ENCODE measurements around the gene TMEM167B. TPM values are rescaled to one million over a fixed set of nuclear protein-coding genes. Genes with fewer than 3 reads are reported as not detected.

Gene TMEM167B
- total and polyA plus RNA-seq, 9 donors = 18.2 to 58.0 (median 41.9) TPM

DNA sequence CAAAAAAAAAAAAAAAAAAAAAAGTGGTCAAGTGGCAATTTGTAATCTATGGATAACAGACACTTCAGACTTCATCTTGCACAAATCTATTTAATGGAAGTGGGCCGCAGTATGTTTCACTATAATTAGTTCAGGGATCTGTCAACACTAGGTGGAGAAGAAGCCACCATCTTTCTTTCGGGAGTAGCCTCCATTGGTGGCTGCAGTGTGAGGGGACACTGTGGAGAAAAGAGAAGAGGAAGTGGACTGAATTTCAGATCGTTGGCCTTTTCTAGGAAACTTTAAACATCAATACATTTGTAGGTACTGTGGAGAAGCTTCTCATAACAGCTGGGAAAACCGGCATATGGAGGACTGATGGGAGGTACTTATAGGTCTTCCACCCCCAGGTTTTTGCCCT lies 15.3 kb downstream of the TMEM167B start:
- H3K27ac ChIP-seq = no peak overlapping the region
- no peaks in the 10 kb centered on the region for H3K9me3 ChIP-seq
- no peaks in the 10 kb centered on the region for H3K4me1 ChIP-seq (ENCODE audit: insufficient read depth)
- no peak for DNase-seq
- intact Hi-C loops (cut with DNase I) = no loop called here
- H3K27me3 ChIP-seq = no peaks in the 10 kb centered on the region
- H3K36me3 ChIP-seq = no peaks in the 10 kb centered on the region
- 76 to 87% (median 85%) methylated on average over 4 of the region's 4 CpGs for WGBS, 3 donors
- no peak overlapping the region for H3K4me3 ChIP-seq
- TF ChIP-seq, protein P1, sequence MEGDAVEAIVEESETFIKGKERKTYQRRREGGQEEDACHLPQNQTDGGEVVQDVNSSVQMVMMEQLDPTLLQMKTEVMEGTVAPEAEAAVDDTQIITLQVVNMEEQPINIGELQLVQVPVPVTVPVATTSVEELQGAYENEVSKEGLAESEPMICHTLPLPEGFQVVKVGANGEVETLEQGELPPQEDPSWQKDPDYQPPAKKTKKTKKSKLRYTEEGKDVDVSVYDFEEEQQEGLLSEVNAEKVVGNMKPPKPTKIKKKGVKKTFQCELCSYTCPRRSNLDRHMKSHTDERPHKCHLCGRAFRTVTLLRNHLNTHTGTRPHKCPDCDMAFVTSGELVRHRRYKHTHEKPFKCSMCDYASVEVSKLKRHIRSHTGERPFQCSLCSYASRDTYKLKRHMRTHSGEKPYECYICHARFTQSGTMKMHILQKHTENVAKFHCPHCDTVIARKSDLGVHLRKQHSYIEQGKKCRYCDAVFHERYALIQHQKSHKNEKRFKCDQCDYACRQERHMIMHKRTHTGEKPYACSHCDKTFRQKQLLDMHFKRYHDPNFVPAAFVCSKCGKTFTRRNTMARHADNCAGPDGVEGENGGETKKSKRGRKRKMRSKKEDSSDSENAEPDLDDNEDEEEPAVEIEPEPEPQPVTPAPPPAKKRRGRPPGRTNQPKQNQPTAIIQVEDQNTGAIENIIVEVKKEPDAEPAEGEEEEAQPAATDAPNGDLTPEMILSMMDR (IDR thresholded peaks at IDR 0.05) = no peak
- TF ChIP-seq POLR2A (IDR thresholded peaks at IDR 0.05) = no peak
- TF ChIP-seq EP300 (IDR thresholded peaks at IDR 0.05) = no peak

DNA sequence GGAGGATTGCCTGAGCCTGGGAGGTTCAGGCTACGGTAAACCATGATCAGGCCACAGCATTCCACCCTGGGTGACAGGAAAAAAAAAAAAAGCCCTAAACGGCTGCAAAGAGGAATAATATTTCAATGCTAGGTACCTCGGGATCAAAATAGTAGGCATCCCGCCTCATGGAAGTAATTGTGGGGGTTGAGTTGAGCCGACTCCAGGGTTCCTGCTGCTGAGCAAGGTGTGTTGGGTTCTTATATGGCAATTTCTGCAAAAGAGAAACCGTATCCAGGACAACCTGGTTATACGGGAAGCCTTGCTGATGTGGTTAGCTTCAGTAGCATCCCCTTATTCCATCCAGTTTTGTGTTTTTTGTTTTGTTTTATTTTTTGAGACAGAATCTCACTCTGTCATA lies 17.2 kb downstream of the TMEM167B start:
- Histone ChIP-seq H3K4me3 (no peak overlapping the region), H3K36me3 (no peaks in the 10 kb centered on the region), H3K9me3 (no peaks in the 10 kb centered on the region), H3K27ac (no peak overlapping the region), H3K4me1 (ENCODE audit: insufficient read depth) (peaks cover 3% of the 10 kb centered on the region), H3K27me3 (no peaks in the 10 kb centered on the region)
- WGBS, 3 donors = 70 to 79% (median 75%) methylated on average over 7 of the region's 7 CpGs
- no peak for DNase-seq
- intact Hi-C loops (cut with DNase I) = no loop called here
- TF ChIP-seq, protein P1 (IDR thresholded peaks at IDR 0.05) = no peak

GRCh38 chr1:109109906-109110305 lies 19.3 kb downstream of the TMEM167B start:
- whole genome bisulfite sequencing, 3 donors = 52 to 67% (median 55%) methylated on average over 3 of the region's 3 CpGs
- no peaks in the 10 kb centered on the region for H3K27me3 ChIP-seq
- intact Hi-C loops (cut with DNase I) = loop anchor here in 2 of 4 donors (10.0 kb wide), 3 partner anchors 85 to 155 kb away; partner anchors contain the start of gene CLCC1 (in 1 of the 2)

DNA sequence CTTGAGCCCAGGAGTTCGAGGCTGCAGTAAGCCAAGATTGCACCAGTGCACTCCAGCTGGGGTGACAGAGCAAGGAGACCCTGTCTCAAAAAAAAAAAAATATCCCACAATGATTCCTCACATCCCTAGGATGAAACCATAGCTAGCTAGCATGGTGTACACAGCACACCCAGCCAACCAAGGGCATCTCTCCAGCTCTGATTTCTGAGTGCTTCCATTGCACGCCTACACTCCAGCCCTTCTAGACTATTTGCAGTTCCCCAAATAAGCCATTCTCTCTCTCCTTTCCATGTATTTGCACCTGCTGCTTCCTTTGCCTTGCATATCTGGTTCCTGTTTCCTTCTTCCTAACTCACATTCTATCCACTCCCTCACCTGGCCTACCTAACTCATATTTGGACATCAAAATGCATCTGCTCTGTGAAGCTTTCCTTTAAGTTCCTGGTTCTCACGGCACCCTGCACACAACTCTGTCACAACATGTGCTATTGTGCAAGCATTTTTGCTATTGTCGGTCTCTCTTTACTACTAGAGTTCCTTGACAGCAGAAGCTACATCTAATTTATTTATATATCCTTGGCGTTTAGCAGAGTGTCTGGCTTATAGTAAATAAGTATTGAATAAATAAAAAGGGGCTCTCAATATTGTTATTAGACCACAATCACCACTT lies 21.0 kb downstream of the TMEM167B start:
- Histone ChIP-seq H3K27ac (no peak overlapping the region), H3K4me1 (ENCODE audit: insufficient read depth) (peaks cover 5% of the 10 kb centered on the region), H3K27me3 (no peaks in the 10 kb centered on the region), H3K36me3 (no peaks in the 10 kb centered on the region), H3K9me3 (no peaks in the 10 kb centered on the region), H3K4me3 (no peak overlapping the region)
- 59 to 69% (median 61%) methylated on average over 5 of the region's 5 CpGs for WGBS, 3 donors
- DNase-seq = no peak
- TF ChIP-seq POLR2A (IDR thresholded peaks at IDR 0.05) = no peak
- TF ChIP-seq EP300 (IDR thresholded peaks at IDR 0.05) = no peak
- TF ChIP-seq, protein P1 (IDR thresholded peaks at IDR 0.05) = no peak
- intact Hi-C loops (cut with DNase I) = loop anchor here in 2 of 4 donors (10.0 kb wide), 3 partner anchors 87 to 153 kb away; partner anchors contain the start of gene CLCC1 (in 1 of the 2)

More at GRCh38 chr1:109109906-109110305, 19.3 kb downstream of the TMEM167B start:
- TF ChIP-seq, protein P1 (IDR thresholded peaks at IDR 0.05) = no peak
- no peak for TF ChIP-seq EP300 (IDR thresholded peaks at IDR 0.05)
- TF ChIP-seq POLR2A (IDR thresholded peaks at IDR 0.05) = no peak
- H3K9me3 ChIP-seq = no peaks in the 10 kb centered on the region
- no peak overlapping the region for H3K4me3 ChIP-seq
- H3K4me1 ChIP-seq (ENCODE audit: insufficient read depth) = peaks cover 5% of the 10 kb centered on the region
- no peaks in the 10 kb centered on the region for H3K36me3 ChIP-seq
- H3K27ac ChIP-seq = no peak overlapping the region
- no peak for DNase-seq
